HepG2 (cell line): ENCODE results near the gene ZNF385B. TPM values are rescaled to one million over a fixed set of nuclear protein-coding genes. Genes with fewer than 3 reads are reported as not detected.

ENCODE experiments used
- ATAC-seq: fragments of 200-7000 bp; cut with Tn5 transposase; 3 replicates; pipeline ENCODE4 v1.9.1; 2020; ENCODE audit warnings: mild to moderate bottlenecking, moderate library complexity
- BruUV-seq: library from RNA; stranded (reverse); fragments of 400-500 nt; replicated peaks from 2 replicates; lab custom pipeline; 2021; lab: Mats Ljungman, UMichigan
- CTCF ChIA-PET: fragments of 300-600 bp; formaldehyde crosslinking; extraction: SDS; loops from one replicate; lab custom pipeline; 2021; ENCODE audit warnings: low total read pairs, inconsistent platforms, low intra/inter-chr PET ratio; lab: Yijun Ruan, JAX
- POLR2A ChIA-PET: fragments of 350-600 bp; sonication (Branson Sonifier 250); formaldehyde crosslinking; loops from one replicate; lab custom pipeline; 2020; ENCODE audit warnings: antibody characterized with exemption, inconsistent platforms; lab: Yijun Ruan, JAX
- DNase-seq: peaks from one replicate; pipeline ENCODE4 v3.0.0-alpha.2; 2015; ENCODE audit warnings: low spot score
- FAIRE-seq: peaks from 3 replicates; lab custom pipeline; 2011; peaks lifted over from hg19 to GRCh38; lab: Jason Lieb, UNC
- H2AFZ ChIP-seq: one replicate; pipeline ENCODE4 v1.6.1; 2011; ENCODE audit warnings: low read length, inconsistent platforms
- H3K27ac ChIP-seq: fragments of 300-600 bp; 3 replicates; pipeline ENCODE4 v1.8.0; 2011; ENCODE audit warnings: mixed run types, mild to moderate bottlenecking, mixed read lengths, low read length, inconsistent platforms; ENCODE audit not compliant: insufficient read depth; ENCODE audit errors: extremely low read length
- H3K27me3 ChIP-seq, 2 experiments: fragments of 200-600 bp in 1 of 2; 2 replicates in 1 of 2; 3 replicates in 1 of 2; pipeline versions ENCODE4 v1.6.0 to v1.8.0; 2011; ENCODE audit warnings: low read length in 2 of 2, mild to moderate bottlenecking in 2 of 2, moderate library complexity in 2 of 2, inconsistent platforms in 1 of 2; ENCODE audit not compliant: insufficient read depth in 2 of 2, control insufficient read depth in 1 of 2
- H3K36me3 ChIP-seq, 2 experiments: fragments of 200-600 bp in 1 of 2; replicated peaks in 1 of 2; 2 replicates in 1 of 2; 3 replicates in 1 of 2; pipeline versions ENCODE4 v1.5.1 to v1.8.0; 2011; ENCODE audit warnings: low read length in 2 of 2, inconsistent platforms in 1 of 2; ENCODE audit not compliant: insufficient read depth in 2 of 2, control insufficient read depth in 1 of 2
- H3K4me1 ChIP-seq: 2 replicates; pipeline ENCODE4 v1.5.1; 2012; ENCODE audit warnings: low read length, inconsistent platforms; ENCODE audit not compliant: insufficient read depth
- H3K4me2 ChIP-seq: 2 replicates; pipeline ENCODE4 v1.6.0; 2011; ENCODE audit warnings: low read depth, low read length, inconsistent platforms
- H3K4me3 ChIP-seq, 3 experiments: fragments of 200-600 bp in 1 of 3; sonication (generic), shearing (Covaris generic) in 1 of 3; replicated peaks in 1 of 3; 2 replicates each; pipeline ENCODE4 v1.5.1; 2011 to 2016; ENCODE audit warnings: low read length in 3 of 3, inconsistent platforms in 2 of 3, low read depth in 2 of 3, mild to moderate bottlenecking in 2 of 3, control low read depth in 1 of 3, mixed read lengths in 1 of 3; ENCODE audit not compliant: insufficient read depth in 1 of 3
- H3K79me2 ChIP-seq: one replicate; pipeline ENCODE4 v1.6.1; 2011; ENCODE audit warnings: low read length, inconsistent platforms; ENCODE audit not compliant: insufficient read depth
- H3K9ac ChIP-seq: 2 replicates; pipeline ENCODE4 v1.6.0; 2011; ENCODE audit warnings: mild to moderate bottlenecking, low read depth, low read length, inconsistent platforms; ENCODE audit not compliant: insufficient read depth
- H3K9me3 ChIP-seq: 2 replicates; pipeline ENCODE4 v1.5.1; 2012; ENCODE audit warnings: mild to moderate bottlenecking, low read length
- H4K20me1 ChIP-seq: 2 replicates; pipeline ENCODE4 v1.6.0; 2011; ENCODE audit warnings: inconsistent platforms, mild to moderate bottlenecking, low read length, moderate library complexity; ENCODE audit not compliant: insufficient read depth
- CEBPG ChIP-seq: IDR thresholded peaks from 2 replicates; pipeline ENCODE4 v1.6.1; 2016
- GATAD1 ChIP-seq: IDR thresholded peaks from 2 replicates; pipeline ENCODE4 v1.6.1; 2016; ENCODE audit warnings: missing genetic modification reagents, missing compliant biosample characterization
- HNRNPH1 ChIP-seq: fragments of 200-400 bp; formaldehyde crosslinking; optimal IDR thresholded peaks from 2 replicates; pipeline ENCODE3; 2017; ENCODE audit warnings: mild to moderate bottlenecking, low read depth, low read length
- MTF1 ChIP-seq: sonication (generic); formaldehyde crosslinking; IDR thresholded peaks from 2 replicates; pipeline ENCODE4 v1.5.0; 2020; ENCODE audit warnings: missing genetic modification reagents
- RAD21 ChIP-seq: fragments of 450-650 bp; formaldehyde crosslinking; IDR thresholded peaks from 2 replicates; pipeline ENCODE4 v1.5.0; 2020; ENCODE audit warnings: mild to moderate bottlenecking
- RARG ChIP-seq: sonication (generic); formaldehyde crosslinking; IDR thresholded peaks from 2 replicates; pipeline ENCODE4 v1.4.0; 2020; ENCODE audit warnings: low read depth, mild to moderate bottlenecking, missing genetic modification reagents
- REPIN1 ChIP-seq: sonication (generic); formaldehyde crosslinking; IDR thresholded peaks from 2 replicates; pipeline ENCODE4 v1.8.0; 2022; ENCODE audit warnings: missing genetic modification reagents, low read depth, mild to moderate bottlenecking, borderline replicate concordance
- SAFB2 ChIP-seq: sonication (generic); formaldehyde crosslinking; IDR thresholded peaks from 2 replicates; pipeline ENCODE4 v1.5.1; 2020; ENCODE audit warnings: missing genetic modification reagents, low read depth, mild to moderate bottlenecking, borderline replicate concordance
- SMC3 ChIP-seq: IDR thresholded peaks from 2 replicates; pipeline ENCODE4 v1.6.1; 2011; ENCODE audit warnings: low read length, improper control_type of control experiment
- SP2 ChIP-seq: sonication (generic); formaldehyde crosslinking; IDR thresholded peaks from 2 replicates; pipeline ENCODE4 v1.5.1; 2020; ENCODE audit warnings: mild to moderate bottlenecking, missing genetic modification reagents
- STAG1 ChIP-seq: sonication (generic); formaldehyde crosslinking; IDR thresholded peaks from 2 replicates; pipeline ENCODE4 v1.4.0; 2020; ENCODE audit warnings: missing genetic modification reagents
- ZNF235 ChIP-seq: sonication (generic); formaldehyde crosslinking; IDR thresholded peaks from 2 replicates; pipeline ENCODE4 v1.8.1; 2023; ENCODE audit warnings: mild to moderate bottlenecking, missing genetic modification reagents, borderline replicate concordance
- ZNF552 ChIP-seq: sonication (generic); formaldehyde crosslinking; IDR thresholded peaks from 2 replicates; pipeline ENCODE4 v1.9.0; 2022; ENCODE audit warnings: missing genetic modification reagents, mild to moderate bottlenecking, borderline replicate concordance
- ZNF567 ChIP-seq: sonication (generic); formaldehyde crosslinking; IDR thresholded peaks from 2 replicates; pipeline ENCODE4 v1.8.1; 2023; ENCODE audit warnings: mild to moderate bottlenecking, missing genetic modification reagents, borderline replicate concordance
- ZNF7 ChIP-seq: IDR thresholded peaks from 2 replicates; pipeline ENCODE4 v1.6.1; 2016; ENCODE audit warnings: missing biosample characterization, missing genetic modification reagents
- WGBS: methylation state at CpG from one replicate; pipeline ENCODE4 v1.1.6; 2017; ENCODE audit warnings: low lambda C conversion rate; 5-methylcytosine and 5-hydroxymethylcytosine counted together
- in situ Hi-C: cut with HindIII; loops from 2 replicates; pipeline ENCODE4 v1.10.0; 2017; ENCODE audit warnings: low pct_unique_long_range_greater_than_20kb; ENCODE audit not compliant: extremely low pct_ligation_motif_present
- intact Hi-C: fragments of 100-400 bp; cut with micrococcal nuclease; formaldehyde crosslinking; loops from one replicate; pipeline ENCODE4 v1.10.0; 2022; ENCODE audit not compliant: unreplicated experiment
- polyA plus RNA-seq, 8 experiments: library from polyadenylated mRNA; depleted of rRNA in 3 of 8; stranded (reverse) in 7 of 8; unstranded in 1 of 8; fragments of >200 nt; fragmentation: Illumina TruSeq in 4 of 8; extraction: Trizol in 4 of 8; gene quantifications; 2 replicates each; pipeline versions ENCODE4 v1.2.1 to v1.2.3, GENCODE V29; 2011 to 2016; ENCODE audit warnings: low read depth in 4 of 8, missing spikeins in 1 of 8, mixed read lengths in 1 of 8; ENCODE audit not compliant: insufficient read depth in 1 of 8
- total RNA-seq, 5 experiments: library from RNA; depleted of rRNA; stranded (reverse); fragments of >200 nt; fragmentation: Illumina TruSeq; extraction: Trizol; gene quantifications; 2 replicates each; pipeline ENCODE4 v1.2.3, GENCODE V29; 2016; ENCODE audit warnings: low read depth in 1 of 5
- TF ChIP-seq, protein P1 (sequence below): sonication (generic); formaldehyde crosslinking; IDR thresholded peaks from 2 replicates; pipeline ENCODE4 v1.4.0; 2020; ENCODE audit warnings: missing genetic modification reagents, borderline replicate concordance
- TF ChIP-seq, protein P2 (sequence below): sonication (generic); formaldehyde crosslinking; IDR thresholded peaks from 2 replicates; pipeline ENCODE4 v1.5.0; 2020; ENCODE audit warnings: mild to moderate bottlenecking, missing genetic modification reagents, moderate library complexity
- TF ChIP-seq, protein P3 (sequence below): sonication (generic); formaldehyde crosslinking; IDR thresholded peaks from 2 replicates; pipeline ENCODE4 v1.4.0; 2020; ENCODE audit warnings: missing genetic modification reagents

ZNF385B gene
- total and polyA plus RNA-seq, 2 of the 13 experiments (the other 11 are each of a cell fraction or from before 2014, with no cell fraction given) = 3.3 to 6.7 TPM

DNA sequence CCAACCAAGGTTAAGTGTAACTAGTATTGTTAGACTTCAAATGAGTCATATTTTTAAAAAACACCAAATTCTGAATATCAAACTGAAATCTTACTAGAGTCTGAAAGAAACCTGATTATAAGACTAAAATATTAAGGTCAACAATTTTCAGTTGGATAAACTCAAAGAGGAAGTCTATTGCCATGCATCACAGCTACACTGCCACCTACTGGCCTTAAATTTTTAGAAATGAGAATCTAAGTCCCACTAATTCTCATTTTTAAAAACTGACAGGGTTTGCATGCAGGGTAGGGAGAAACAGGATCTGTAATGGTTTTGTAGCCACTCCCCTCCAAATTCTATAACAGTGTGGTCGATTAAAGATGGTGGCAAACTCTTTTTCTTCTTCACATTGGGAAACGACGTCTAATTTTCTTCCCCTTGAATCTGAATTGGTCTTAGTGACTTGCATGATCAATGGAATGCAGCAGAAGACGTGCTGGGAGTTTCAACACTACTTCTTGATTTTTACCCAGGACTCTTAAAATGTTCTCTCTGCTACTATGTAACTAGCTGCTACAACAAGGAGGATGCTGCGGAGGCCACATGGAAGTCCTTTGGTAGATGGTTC is 420.7 kb downstream of the ZNF385B start:
- ChIA-PET CTCF (interaction anchor here (1.3 to 2.0 kb wide), 3 partner anchors 19 to 311 kb away, joined by 4 to 5 read pairs (median 5); no protein-coding TSS in a partner anchor), POLR2A (no interaction called here)
- Histone ChIP-seq H2AFZ (no peak overlapping the region), H3K79me2 (no peaks in the 10 kb centered on the region), H4K20me1 (no peaks in the 10 kb centered on the region), H3K4me2 (no peak overlapping the region), H3K27ac (no peak overlapping the region), H3K9ac (no peak overlapping the region), H3K4me3 (no peak overlapping the region), H3K36me3 (no peaks in the 10 kb centered on the region), H3K27me3 (no peaks in the 10 kb centered on the region), H3K4me1 (no peaks in the 10 kb centered on the region), H3K9me3 (no peaks in the 10 kb centered on the region)
- ATAC-seq = peak; percentile 61; the same call in 2 of the 3 replicates
- FAIRE-seq = no peak
- intact Hi-C loops (loop anchor here (1.0 to 10.0 kb wide), 2 partner anchors 204 to 221 kb away; no protein-coding TSS in a partner anchor), in situ Hi-C loops (no loop called here)
- BruUV-seq = no TSS peak
- 79% methylated on average over 5 of the region's 5 CpGs for WGBS
- DNase-seq = peak; percentile 34
- TF ChIP-seq ZNF567 (CRISPR knock-in tag) = no peak
- TF ChIP-seq REPIN1 (CRISPR knock-in tag) = no peak
- no peak for TF ChIP-seq ZNF235
- TF ChIP-seq SP2 (CRISPR knock-in tag) = no peak
- TF ChIP-seq, protein P1, sequence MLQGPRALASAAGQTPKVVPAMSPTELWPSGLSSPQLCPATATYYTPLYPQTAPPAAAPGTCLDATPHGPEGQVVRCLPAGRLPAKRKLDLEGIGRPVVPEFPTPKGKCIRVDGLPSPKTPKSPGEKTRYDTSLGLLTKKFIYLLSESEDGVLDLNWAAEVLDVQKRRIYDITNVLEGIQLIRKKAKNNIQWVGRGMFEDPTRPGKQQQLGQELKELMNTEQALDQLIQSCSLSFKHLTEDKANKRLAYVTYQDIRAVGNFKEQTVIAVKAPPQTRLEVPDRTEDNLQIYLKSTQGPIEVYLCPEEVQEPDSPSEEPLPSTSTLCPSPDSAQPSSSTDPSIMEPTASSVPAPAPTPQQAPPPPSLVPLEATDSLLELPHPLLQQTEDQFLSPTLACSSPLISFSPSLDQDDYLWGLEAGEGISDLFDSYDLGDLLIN (CRISPR knock-in tag) = no peak
- TF ChIP-seq, protein P2, sequence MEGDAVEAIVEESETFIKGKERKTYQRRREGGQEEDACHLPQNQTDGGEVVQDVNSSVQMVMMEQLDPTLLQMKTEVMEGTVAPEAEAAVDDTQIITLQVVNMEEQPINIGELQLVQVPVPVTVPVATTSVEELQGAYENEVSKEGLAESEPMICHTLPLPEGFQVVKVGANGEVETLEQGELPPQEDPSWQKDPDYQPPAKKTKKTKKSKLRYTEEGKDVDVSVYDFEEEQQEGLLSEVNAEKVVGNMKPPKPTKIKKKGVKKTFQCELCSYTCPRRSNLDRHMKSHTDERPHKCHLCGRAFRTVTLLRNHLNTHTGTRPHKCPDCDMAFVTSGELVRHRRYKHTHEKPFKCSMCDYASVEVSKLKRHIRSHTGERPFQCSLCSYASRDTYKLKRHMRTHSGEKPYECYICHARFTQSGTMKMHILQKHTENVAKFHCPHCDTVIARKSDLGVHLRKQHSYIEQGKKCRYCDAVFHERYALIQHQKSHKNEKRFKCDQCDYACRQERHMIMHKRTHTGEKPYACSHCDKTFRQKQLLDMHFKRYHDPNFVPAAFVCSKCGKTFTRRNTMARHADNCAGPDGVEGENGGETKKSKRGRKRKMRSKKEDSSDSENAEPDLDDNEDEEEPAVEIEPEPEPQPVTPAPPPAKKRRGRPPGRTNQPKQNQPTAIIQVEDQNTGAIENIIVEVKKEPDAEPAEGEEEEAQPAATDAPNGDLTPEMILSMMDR (CRISPR knock-in tag) = peak; percentile 51
- TF ChIP-seq ZNF552 = no peak
- no peak for TF ChIP-seq GATAD1 (CRISPR knock-in tag)
- no peak for TF ChIP-seq RARG (CRISPR knock-in tag)
- TF ChIP-seq ZNF7 (CRISPR knock-in tag) = no peak
- 0 out of 2 replicates have a peak, but pooled peaks have one; percentile 46 for TF ChIP-seq RAD21 (CRISPR knock-in tag)
- peak; percentile 67 for TF ChIP-seq STAG1 (CRISPR knock-in tag)
- TF ChIP-seq HNRNPH1 = no peak
- TF ChIP-seq CEBPG (CRISPR knock-in tag) = no peak
- TF ChIP-seq, protein P3, sequence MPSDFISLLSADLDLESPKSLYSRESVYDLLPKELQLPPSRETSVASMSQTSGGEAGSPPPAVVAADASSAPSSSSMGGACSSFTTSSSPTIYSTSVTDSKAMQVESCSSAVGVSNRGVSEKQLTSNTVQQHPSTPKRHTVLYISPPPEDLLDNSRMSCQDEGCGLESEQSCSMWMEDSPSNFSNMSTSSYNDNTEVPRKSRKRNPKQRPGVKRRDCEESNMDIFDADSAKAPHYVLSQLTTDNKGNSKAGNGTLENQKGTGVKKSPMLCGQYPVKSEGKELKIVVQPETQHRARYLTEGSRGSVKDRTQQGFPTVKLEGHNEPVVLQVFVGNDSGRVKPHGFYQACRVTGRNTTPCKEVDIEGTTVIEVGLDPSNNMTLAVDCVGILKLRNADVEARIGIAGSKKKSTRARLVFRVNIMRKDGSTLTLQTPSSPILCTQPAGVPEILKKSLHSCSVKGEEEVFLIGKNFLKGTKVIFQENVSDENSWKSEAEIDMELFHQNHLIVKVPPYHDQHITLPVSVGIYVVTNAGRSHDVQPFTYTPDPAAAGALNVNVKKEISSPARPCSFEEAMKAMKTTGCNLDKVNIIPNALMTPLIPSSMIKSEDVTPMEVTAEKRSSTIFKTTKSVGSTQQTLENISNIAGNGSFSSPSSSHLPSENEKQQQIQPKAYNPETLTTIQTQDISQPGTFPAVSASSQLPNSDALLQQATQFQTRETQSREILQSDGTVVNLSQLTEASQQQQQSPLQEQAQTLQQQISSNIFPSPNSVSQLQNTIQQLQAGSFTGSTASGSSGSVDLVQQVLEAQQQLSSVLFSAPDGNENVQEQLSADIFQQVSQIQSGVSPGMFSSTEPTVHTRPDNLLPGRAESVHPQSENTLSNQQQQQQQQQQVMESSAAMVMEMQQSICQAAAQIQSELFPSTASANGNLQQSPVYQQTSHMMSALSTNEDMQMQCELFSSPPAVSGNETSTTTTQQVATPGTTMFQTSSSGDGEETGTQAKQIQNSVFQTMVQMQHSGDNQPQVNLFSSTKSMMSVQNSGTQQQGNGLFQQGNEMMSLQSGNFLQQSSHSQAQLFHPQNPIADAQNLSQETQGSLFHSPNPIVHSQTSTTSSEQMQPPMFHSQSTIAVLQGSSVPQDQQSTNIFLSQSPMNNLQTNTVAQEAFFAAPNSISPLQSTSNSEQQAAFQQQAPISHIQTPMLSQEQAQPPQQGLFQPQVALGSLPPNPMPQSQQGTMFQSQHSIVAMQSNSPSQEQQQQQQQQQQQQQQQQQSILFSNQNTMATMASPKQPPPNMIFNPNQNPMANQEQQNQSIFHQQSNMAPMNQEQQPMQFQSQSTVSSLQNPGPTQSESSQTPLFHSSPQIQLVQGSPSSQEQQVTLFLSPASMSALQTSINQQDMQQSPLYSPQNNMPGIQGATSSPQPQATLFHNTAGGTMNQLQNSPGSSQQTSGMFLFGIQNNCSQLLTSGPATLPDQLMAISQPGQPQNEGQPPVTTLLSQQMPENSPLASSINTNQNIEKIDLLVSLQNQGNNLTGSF = no peak
- TF ChIP-seq SMC3 = peak; percentile 40; the same call in 1 of the 2 replicates
- TF ChIP-seq MTF1 (CRISPR knock-in tag) = no peak
- TF ChIP-seq SAFB2 (CRISPR knock-in tag) = no peak
